HG03095 (cell line): ENCODE data around the gene DLEC1.
"Not testable (repeated sequence)": the region's sequence is repeated elsewhere in the genome, so short reads cannot be mapped to it uniquely, and the experiment has no call there.

Source experiments
- ATAC-seq: cut with Tn5 transposase; IDR thresholded peaks from one replicate; pipeline ENCODE4 v1.9.1; 2021; ENCODE audit warnings: moderate library complexity; ENCODE audit not compliant: unreplicated experiment

Gene DLEC1

DNA sequence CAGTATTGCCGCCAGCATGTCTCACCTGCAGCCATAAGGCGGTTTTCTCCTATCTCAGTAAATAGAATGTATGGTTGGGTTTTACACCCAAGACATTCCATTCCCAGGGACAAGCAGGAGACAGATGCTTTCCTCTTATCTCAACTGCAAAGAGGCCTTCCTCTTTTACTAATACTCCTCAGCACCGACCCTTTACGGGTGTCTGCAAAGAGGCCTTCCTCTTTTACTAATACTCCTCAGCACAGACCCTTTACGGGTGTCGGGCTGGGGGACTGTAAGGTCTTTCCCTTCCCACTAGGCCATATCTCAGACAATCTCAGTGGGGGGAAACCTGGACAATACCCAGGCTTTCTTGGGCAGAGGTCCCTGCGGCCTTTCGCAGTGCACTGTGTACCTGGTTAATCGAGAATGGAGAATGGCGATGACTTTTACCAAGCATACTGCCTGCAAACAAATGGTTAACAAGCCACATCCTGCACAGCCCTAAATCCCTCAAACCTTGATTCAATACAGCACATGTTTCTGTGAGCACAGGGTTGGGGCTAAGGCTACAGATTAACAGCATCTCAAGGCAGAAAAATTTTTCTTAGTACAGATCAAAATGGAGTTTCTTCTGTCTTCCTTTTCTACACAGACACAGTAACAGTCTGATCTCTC lies 96.7 kb downstream of the DLEC1 start:
- not testable (repeated sequence) for ATAC-seq

GRCh38 chr3:38136393-38136776 lies 97.4 kb downstream of the DLEC1 start:
- ATAC-seq: no peak

DNA sequence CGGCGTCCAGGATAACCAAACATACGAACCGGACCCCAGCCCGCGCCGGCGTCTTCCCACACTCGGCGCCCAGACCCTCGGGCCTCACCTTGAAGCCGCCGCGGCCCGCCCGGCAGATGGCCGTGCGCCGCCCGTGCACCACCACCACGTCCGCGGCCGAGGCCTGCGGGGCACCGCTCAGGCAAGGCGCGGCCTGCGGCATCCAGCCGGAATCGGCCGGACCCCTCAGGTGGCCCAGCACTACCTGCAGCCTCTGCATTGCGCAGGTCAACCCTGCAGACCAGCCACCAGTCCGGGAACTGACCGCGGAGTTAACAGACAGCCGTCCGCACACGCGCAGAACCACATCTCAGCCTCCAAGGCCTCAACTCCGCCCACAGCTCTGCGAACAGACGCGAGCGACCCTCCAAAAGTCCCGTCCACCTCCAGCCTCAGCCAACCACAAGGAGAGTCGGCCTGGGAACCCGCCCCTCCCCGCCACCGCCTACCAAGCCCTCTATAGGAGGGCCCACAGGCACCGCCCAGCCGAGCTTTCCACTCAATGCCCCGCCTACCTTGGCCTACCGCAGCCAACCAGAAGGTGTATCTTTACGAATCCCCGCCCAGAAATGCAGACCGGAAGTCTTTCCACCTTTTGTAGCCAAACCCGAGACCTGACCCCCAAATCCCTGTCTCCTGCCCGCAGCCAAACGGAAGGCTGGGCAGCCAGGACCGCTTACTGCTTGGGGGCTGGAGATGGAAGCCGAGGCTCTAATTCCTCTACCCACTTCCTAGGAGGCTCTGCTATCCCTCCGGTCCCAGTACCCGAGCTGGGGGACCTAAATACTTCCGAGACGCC lies 98.0 kb downstream of the DLEC1 start, which contains the start of gene ACAA1:
Gene ACAA1, minus strand, starts transcription at position 351 of the 838 bp plus-strand sequence. Its CDS starts 92 bp downstream, at position 259.
- ATAC-seq: peak; percentile 89

- ATAC-seq: no peak
Measured at GRCh38 chr3:38137615-38138348, 98.8 kb downstream of the DLEC1 start.

DNA sequence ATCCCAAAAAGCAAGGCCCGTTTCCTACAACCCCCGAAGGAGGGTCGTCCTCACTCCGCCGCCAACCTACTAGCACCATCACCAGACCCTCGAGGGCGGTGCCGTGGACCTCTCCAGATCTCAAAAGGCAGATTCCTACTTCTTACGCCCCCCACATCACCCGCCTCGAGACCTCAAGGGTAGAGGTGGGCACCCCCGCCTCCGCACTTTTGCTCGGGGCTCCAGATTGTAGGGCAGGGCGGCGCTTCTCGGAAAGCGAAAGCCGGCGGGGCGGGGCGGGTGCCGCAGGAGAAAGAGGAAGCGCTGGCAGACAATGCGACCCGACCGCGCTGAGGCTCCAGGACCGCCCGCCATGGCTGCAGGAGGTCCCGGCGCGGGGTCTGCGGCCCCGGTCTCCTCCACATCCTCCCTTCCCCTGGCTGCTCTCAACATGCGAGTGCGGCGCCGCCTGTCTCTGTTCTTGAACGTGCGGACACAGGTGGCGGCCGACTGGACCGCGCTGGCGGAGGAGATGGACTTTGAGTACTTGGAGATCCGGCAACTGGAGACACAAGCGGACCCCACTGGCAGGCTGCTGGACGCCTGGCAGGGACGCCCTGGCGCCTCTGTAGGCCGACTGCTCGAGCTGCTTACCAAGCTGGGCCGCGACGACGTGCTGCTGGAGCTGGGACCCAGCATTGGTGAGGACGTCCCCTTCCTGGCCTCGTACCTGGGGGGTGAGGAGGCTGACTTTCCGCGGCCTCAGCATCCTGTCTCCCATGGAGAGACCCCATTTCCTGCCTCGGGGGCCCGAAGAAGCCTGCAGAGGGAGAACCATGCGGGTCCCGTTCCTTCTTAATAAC lies 99.6 kb downstream of the DLEC1 start, which contains the start of gene MYD88:
Gene MYD88, plus strand, starts transcription at position 313 of the 842 bp plus-strand sequence. Its CDS starts 40 bp downstream, at position 353.
- ATAC-seq: peak; percentile 40

GRCh38 chr3:38139191-38139590 lies 100.2 kb downstream of the DLEC1 start:
- no peak for ATAC-seq

- ATAC-seq: no peak
Measured at GRCh38 chr3:38139652-38140051, 100.6 kb downstream of the DLEC1 start.

GRCh38 chr3:38140326-38141172 lies 101.5 kb downstream of the DLEC1 start:
- ATAC-seq: no peak

GRCh38 chr3:38141173-38141951 lies 102.4 kb downstream of the DLEC1 start:
- no peak for ATAC-seq

DNA sequence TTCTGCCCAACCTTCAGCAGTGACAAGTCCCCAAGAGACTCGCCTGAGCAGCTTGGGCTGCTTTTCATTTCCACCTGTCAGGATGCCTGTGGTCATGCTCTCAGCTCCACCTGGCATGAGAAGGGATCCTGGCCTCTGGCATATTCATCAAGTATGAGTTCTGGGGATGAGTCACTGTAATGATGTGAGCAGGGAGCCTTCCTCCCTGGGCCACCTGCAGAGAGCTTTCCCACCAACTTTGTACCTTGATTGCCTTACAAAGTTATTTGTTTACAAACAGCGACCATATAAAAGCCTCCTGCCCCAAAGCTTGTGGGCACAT lies 102.9 kb downstream of the DLEC1 start:
- no peak for ATAC-seq

DNA sequence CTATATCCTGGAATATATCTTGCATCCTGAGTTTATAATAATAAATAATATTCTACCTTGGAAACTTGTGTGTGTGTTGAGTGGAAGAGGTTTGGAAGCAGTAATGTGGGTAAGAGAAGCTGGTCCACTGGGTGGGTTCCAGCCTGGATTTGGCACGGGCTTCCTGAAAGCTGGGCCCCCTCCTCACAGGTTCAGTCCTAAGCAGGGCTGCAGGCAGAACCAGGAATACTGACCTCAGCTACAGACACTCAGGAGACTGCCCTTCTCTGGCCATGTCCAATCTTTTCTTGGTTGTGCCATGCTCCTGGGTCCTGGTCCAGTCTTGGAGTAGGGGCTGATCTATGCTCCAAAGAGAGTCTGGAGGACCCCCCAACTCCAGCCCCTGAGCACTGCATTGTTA lies 104.0 kb downstream of the DLEC1 start:
- ATAC-seq: no peak

- ATAC-seq: no peak
Measured at GRCh38 chr3:38143511-38143910, 104.5 kb downstream of the DLEC1 start.

DNA sequence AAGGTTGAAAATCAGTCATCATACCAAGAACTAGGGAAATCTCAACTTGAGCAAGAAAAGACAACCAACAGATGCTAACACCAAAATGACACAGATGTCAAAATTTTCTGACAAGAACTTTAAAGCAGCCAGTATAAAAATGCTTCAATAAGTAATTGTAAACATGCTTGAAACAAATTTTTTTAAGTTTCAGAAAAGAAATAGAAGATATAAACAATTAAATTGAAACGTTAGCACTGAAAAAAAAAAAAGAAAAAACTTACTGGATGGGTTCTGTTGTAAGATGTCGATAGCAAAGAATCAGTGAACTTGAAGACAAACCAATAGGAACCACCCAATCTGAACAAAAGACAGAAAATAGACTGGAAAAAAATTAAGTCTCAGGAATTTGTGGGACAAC lies 107.5 kb downstream of the DLEC1 start:
- ATAC-seq: no peak

DNA sequence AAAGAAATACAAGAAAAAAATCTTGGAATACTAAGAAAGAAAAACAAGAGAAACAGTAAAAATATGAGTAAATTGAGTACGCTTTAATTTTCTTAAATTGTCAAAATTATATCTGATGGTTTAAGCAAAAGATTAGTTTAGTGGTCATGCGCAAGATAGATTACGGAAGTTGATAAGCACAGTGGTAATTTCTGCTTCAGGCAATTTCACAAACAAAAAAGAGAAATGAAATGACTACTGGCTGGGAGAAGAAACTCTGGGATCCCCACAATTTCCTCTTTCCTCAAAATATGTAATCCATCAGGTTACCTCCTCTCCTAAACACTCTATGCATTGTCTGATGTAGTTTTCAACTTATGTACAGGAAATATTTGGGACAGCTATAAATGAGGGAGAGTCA lies 108.4 kb downstream of the DLEC1 start:
- no peak for ATAC-seq

DNA sequence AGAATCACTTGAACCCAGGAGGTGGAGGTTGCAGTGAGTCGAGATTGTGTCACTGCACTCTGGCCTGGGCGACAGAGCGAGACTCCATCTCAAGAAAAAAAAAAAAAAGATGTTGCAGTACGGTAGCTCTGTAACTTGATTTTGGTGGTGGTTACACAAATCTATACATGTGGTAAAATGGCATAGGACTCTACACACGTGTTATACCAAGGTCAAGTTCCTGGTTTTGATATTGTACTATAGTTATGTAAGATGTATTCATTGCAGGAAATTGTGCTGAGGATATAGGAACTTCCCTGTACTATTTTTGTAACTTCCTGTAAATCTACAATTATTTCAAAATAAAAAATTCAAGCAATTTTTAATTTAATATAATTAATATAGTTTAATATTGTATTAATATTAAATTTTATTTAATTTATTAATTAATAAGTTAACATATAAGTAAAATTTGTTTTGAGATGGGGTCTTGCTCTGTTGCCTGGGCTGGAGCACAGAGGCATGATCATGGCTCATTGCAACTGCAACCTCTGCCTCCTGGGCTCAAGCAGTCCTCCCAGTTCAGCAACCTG lies 109.4 kb downstream of the DLEC1 start:
- ATAC-seq: no peak

GRCh38 chr3:38149708-38150107 lies 110.7 kb downstream of the DLEC1 start:
- no peak for ATAC-seq

DNA sequence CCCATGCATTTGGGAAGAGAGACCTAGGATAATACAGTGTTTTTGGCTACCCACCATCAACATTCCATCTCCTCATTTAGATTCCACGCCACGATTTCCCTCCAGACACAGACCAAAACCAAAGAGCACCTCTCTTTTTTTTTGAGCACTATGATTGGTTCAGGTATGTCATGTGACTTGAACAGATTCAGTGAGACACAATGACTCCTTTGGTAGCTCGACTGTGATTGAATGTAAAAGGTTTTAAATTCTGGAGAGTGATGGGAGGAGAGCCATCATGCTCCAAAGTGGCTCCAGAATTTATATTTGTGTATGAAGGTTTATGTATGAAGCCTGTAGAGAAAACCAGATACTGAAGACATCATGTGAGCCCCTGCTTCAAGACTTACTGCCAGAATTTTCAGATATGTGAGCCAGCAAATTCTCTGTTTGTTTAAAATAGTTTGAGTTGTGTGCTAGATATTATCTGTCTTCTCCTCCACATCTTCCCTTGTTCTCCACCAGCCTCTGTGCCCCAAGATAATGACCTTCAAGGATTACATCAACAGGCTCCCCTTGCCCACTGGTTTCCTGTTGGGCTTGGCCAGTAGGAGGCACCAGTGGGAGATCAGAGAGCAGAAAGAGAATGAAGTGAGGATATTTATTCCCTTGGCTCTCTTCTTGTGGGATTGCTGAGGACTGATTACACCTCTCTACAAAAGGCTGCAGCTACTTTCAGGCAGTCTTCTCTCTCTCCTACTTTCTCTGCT lies 111.9 kb downstream of the DLEC1 start:
- ATAC-seq: no peak

DNA sequence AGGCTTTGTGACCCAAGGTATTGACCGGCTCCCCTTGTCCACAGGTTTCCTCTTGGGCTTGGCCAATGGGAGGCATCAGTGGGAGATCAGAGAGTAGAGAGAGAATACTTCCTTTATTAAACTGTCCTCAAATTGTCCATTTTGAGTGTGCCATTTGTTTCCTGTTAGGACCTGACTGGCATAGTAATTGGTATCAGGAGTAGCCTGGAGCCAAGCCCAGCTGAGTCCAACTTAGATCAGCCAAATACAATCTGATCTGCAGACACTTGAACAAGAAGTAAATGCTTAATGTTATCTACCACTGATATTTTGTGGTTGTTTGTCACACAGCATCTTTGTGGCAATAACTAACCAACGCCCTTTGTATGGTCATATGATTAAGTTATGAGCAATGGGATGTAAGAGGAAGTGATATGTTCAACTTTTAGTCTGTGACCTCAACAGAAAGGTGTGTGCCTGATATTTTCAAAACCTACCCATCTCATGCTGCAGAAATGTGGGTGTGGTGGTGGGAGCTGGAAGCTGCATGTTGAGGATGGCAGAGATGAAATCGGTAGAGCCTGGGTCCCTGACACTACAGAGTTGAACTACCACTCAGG lies 112.8 kb downstream of the DLEC1 start:
- ATAC-seq: no peak
